Dermis microvascular lymphatic vessel endothelial cell (primary cell): Measurements from ENCODE around the gene NEU2. TPM values are rescaled to one million over a fixed set of nuclear protein-coding genes. Genes with fewer than 3 reads are reported as not detected.
A peak's percentile ranks its signal among the peaks of the same experiment; 100 is the strongest.
"Not testable (repeated sequence)": the region's sequence is repeated elsewhere in the genome, so short reads cannot be mapped to it uniquely, and the experiment has no call there.

ENCODE experiments used
- DNase-seq, 2 donors: peaks; one replicate each; pipeline versions ENCODE4 v3.0.0 to v3.0.0-alpha.2; 2010; ENCODE audit warnings: low read depth in 2 of 2
- total RNA-seq: library from RNA; depleted of rRNA; stranded (reverse); fragments of >200 nt; gene quantifications from 2 replicates; pipeline ENCODE4 v1.2.1, GENCODE V29; 2014

The NEU2 gene
- total RNA-seq, 1 donor from 2014 or later, result not detected

GRCh38 chr2:233010569-233011267, 21.8 kb upstream of the NEU2 start:
- DNase-seq, result no peak

- DNase-seq, result no peak
These were observed 21.2 kb upstream of the NEU2 start for GRCh38 chr2:233011268-233011650.

- DNase-seq, result no peak
These were observed 20.8 kb upstream of the NEU2 start for GRCh38 chr2:233011702-233012131.

GRCh38 chr2:233012301-233012971, 20.0 kb upstream of the NEU2 start:
- DNase-seq, result peak in 1 of 2 donors; percentile 7

- DNase-seq, result no peak
These were observed 19.4 kb upstream of the NEU2 start, which contains the start of gene NGEF for GRCh38 chr2:233013027-233013461. Gene NGEF, minus strand, starts transcription at chr2:233013256. Its CDS starts 38,366 bp downstream, at chr2:232974890.

GRCh38 chr2:233013650-233014049, 18.8 kb upstream of the NEU2 start:
- no peak for DNase-seq

- DNase-seq, result no peak
These were observed 17.3 kb upstream of the NEU2 start for GRCh38 chr2:233015019-233015645.

- DNase-seq, result no peak
These were observed 14.5 kb upstream of the NEU2 start for GRCh38 chr2:233017947-233018346.

- DNase-seq, result not testable (repeated sequence)
These were observed 12.9 kb upstream of the NEU2 start for GRCh38 chr2:233019610-233020009.

- no peak for DNase-seq
These were observed 12.0 kb upstream of the NEU2 start for GRCh38 chr2:233020454-233020853.

- DNase-seq, result no peak
These were observed 10.7 kb upstream of the NEU2 start for GRCh38 chr2:233021771-233022170.

GRCh38 chr2:233022561-233022960, 9.9 kb upstream of the NEU2 start:
- DNase-seq, result no peak

- DNase-seq, result no peak
These were observed 9.3 kb upstream of the NEU2 start for GRCh38 chr2:233023007-233023760.

GRCh38 chr2:233023761-233024410, 8.6 kb upstream of the NEU2 start:
- DNase-seq, result no peak

GRCh38 chr2:233025706-233026105, 6.8 kb upstream of the NEU2 start:
- no peak for DNase-seq

- no peak for DNase-seq
These were observed 6.2 kb upstream of the NEU2 start for GRCh38 chr2:233026198-233026813.

GRCh38 chr2:233029321-233029720, 3.2 kb upstream of the NEU2 start:
- DNase-seq, result no peak

- no peak for DNase-seq
These were observed 644 bp upstream of the NEU2 start for GRCh38 chr2:233031556-233032500.

GRCh38 chr2:233033672-233034071, 1.2 kb downstream of the NEU2 start:
- DNase-seq, result no peak
